Cardiac muscle cell (in vitro differentiated cells and primary cell): ENCODE results near the gene ZNF785. TPM values are rescaled to one million over a fixed set of nuclear protein-coding genes. Genes with fewer than 3 reads are reported as not detected.
"Not testable (repeated sequence)": the region's sequence is repeated elsewhere in the genome, so short reads cannot be mapped to it uniquely, and the experiment has no call there.

Experiments
- DNase-seq, 2 donors: peaks; one replicate each; pipeline versions ENCODE4 v3.0.0 to v3.0.0-alpha.2; 2010 to 2017; ENCODE audit warnings: low read depth in 1 of 2, low spot score in 1 of 2
- H3K27ac ChIP-seq: fragments of 200-600 bp; sonication (generic); 2 replicates; pipeline ENCODE4 v1.5.1; 2016
- H3K27me3 ChIP-seq: fragments of 200-600 bp; sonication (generic); 2 replicates; pipeline ENCODE4 v1.6.0; 2016; ENCODE audit warnings: control low read depth
- H3K36me3 ChIP-seq: fragments of 200-600 bp; sonication (generic); 2 replicates; pipeline ENCODE4 v1.5.1; 2016; ENCODE audit warnings: control low read depth
- H3K4me1 ChIP-seq: fragments of 200-600 bp; sonication (generic); 2 replicates; pipeline ENCODE4 v1.8.1; 2017; ENCODE audit warnings: low read depth, mild to moderate bottlenecking, mixed run types
- H3K4me3 ChIP-seq: fragments of 200-600 bp; sonication (generic); 2 replicates; pipeline ENCODE4 v1.5.1; 2016; ENCODE audit warnings: mild to moderate bottlenecking
- H3K9me3 ChIP-seq: fragments of 200-600 bp; sonication (generic); 2 replicates; pipeline ENCODE4 v1.5.1; 2017; ENCODE audit warnings: low read depth, mild to moderate bottlenecking, control low read depth
- polyA plus RNA-seq: library from polyadenylated mRNA; unstranded; fragments of >200 nt; fragmentation: Nextera tagmentation; extraction: Ambion mirVana; gene quantifications from 2 replicates; pipeline ENCODE4 v1.2.1, GENCODE V29; 2016
- total RNA-seq: library from RNA; depleted of rRNA; stranded (reverse); fragments of >200 nt; gene quantifications from 2 replicates; pipeline ENCODE4 v1.2.3, GENCODE V29; 2016
- TF ChIP-seq, protein P1 (sequence below): IDR thresholded peaks from 2 replicates; pipeline ENCODE4 v1.5.1; 2012; ENCODE audit warnings: low read depth, mild to moderate bottlenecking, low read length

Gene ZNF785
- total and polyA plus RNA-seq, 2 experiments from 2014 or later, result 12.0 to 25.5 TPM

DNA sequence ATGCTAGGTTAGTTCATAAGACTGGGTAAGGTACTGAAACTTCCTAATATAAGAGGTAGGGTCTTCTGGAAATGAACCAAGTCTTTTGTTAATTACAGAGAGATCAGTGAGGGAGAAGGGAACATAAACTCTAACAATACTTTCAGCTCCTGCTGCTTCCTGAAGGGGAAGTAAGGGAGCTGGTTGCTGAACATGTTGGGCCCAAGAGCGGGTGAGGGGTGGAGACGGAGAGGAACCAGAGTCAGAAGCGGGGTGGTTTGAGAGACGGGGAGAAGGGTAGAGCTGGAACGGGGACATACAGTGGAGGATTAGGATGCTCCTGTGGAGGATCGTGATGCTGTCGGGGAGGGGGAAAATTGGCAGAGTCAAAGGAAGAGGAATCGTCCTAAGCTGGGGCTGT is 39.4 kb downstream of the ZNF785 start:
- TF ChIP-seq, protein P1, sequence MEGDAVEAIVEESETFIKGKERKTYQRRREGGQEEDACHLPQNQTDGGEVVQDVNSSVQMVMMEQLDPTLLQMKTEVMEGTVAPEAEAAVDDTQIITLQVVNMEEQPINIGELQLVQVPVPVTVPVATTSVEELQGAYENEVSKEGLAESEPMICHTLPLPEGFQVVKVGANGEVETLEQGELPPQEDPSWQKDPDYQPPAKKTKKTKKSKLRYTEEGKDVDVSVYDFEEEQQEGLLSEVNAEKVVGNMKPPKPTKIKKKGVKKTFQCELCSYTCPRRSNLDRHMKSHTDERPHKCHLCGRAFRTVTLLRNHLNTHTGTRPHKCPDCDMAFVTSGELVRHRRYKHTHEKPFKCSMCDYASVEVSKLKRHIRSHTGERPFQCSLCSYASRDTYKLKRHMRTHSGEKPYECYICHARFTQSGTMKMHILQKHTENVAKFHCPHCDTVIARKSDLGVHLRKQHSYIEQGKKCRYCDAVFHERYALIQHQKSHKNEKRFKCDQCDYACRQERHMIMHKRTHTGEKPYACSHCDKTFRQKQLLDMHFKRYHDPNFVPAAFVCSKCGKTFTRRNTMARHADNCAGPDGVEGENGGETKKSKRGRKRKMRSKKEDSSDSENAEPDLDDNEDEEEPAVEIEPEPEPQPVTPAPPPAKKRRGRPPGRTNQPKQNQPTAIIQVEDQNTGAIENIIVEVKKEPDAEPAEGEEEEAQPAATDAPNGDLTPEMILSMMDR, result no peak
- H3K27ac ChIP-seq, result no peak overlapping the region
- DNase-seq, result no peak
- no peaks in the 10 kb centered on the region for H3K36me3 ChIP-seq
- peaks cover 53% of the 10 kb centered on the region for H3K4me1 ChIP-seq
- no peak overlapping the region for H3K4me3 ChIP-seq
- no peaks in the 10 kb centered on the region for H3K27me3 ChIP-seq
- H3K9me3 ChIP-seq, result no peaks in the 10 kb centered on the region

DNA sequence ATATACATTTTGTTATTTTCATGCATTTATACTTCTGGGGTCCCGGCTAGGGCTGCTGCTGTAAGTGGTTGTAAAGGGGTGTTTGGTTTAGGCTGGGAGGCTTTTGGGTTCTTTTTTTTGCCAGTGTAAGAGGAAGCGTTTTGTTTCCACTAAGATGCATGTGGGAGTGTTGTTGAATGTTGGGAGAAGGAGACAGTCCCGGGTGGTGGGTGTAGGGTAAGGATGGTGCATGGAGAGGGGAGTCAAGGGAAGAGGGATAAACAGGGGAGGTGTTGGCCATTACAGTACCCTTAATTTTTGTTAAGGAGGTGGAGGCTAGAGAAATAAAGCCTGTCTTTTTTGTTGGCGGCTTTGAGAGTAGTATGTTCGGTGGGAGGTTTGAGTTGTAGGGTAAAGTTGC is 42.4 kb downstream of the ZNF785 start:
- TF ChIP-seq, protein P1, result no peak
- H3K4me1 ChIP-seq, result peaks cover 58% of the 10 kb centered on the region
- peak overlapping the region; percentile 96 for H3K27ac ChIP-seq
- no peak for DNase-seq
- no peak overlapping the region for H3K4me3 ChIP-seq
- no peaks in the 10 kb centered on the region for H3K36me3 ChIP-seq
- H3K9me3 ChIP-seq, result no peaks in the 10 kb centered on the region
- H3K27me3 ChIP-seq, result no peaks in the 10 kb centered on the region

DNA sequence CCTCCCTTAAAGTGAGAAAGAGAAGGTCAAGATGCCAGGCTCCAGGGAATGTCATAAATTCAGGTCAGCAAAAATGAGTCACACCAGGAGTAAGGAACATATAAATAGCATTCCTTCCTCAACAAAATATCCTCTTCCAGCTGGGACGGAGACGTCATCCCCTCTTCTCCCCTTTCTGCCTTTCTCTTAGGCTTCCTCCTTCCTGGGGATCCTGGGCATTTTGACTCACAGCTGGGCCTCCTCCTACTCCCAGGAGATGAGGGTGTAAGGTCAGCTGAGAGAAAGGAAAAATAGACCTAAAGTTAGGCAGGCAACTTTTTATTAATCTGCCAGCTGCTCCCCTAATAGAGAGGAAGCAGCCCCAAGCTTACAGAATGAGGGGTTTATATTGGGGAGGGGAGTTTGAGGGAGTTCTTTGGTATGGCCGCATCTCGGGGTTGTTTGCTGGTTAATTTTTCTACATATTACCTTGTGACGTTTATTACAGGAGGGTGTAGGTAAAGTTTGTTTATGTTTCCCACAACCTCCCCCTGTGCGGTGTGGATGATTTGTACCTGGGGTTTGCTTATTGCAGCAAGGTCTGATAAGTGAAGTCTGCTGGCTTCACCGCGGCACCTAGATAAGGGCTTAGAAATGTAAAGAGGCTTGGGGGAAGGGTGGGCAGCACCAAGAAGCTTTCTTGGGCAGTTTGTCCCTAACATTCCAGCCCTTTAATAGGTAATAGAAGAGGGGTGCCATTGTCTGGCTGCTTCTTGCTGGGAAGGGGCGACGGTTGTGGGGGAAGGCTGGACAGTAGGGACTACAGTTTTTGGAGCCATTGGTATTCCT is 43.8 kb downstream of the ZNF785 start:
- peak overlapping the region; percentile 96 for H3K27ac ChIP-seq

DNA sequence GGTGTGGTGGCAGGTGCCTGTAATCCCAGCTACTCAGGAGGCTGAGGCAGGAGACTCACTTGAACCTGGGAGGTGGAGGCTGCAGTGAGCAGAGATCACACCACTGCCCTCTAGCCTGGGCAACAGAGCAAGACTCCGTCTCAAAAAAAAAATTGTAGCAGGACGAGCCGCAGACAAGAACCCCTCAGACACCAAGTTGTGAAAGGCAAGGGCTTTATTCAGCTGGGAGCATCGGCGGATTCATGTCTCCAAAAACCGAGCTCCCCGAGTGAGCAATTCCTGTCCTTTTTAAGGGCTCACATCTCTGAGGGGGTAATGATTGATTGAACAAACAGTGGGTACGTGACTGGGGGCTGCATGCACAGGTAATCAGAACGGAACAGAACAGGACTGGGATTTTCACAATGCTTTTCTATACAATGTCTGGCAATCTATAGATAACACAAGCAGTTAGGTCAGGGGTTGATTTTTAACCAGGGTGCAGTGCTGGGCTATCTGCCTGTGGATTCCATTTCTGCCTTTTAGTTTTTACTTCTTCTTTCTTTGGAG is 44.5 kb downstream of the ZNF785 start:
- Histone ChIP-seq H3K27ac (peak overlapping the region; percentile 96), H3K4me1 (peaks cover 58% of the 10 kb centered on the region)
- not testable (repeated sequence) for H3K36me3 ChIP-seq, DNase-seq, H3K27me3 ChIP-seq, H3K4me3 ChIP-seq, H3K9me3 ChIP-seq

More for the DNA sequence above, 43.8 kb downstream of the ZNF785 start:
- Histone ChIP-seq H3K9me3 (no peaks in the 10 kb centered on the region), H3K4me3 (no peak overlapping the region), H3K4me1 (peaks cover 58% of the 10 kb centered on the region), H3K27me3 (no peaks in the 10 kb centered on the region), H3K36me3 (no peaks in the 10 kb centered on the region)
- peak; percentile 59 to 75 for DNase-seq
- TF ChIP-seq, protein P1, result no peak

DNA sequence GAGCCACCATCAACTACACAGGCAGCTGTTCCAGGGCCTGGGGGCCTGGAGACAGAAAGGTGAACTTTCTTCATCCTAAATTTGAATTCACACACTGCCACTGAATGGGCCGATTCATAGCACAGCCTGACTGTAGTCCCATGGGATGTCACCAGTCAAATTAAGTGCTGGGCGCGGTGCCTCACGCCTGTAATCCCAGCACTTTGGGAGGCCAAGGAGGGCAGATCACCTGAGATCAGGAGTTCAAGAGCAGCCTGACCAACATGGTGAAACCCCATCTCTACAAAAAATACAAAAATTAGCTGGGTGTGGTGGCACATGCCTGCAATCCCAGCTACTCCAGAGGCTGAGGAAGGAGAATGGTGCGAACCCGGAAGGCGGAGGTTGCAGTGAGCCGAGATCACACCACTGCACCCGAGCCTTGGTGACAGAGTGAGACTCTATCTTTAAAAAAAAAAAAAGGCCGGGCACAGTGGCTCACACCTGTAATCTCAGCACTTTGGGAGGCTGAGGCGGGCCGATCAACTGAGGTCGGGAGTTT is 45.4 kb downstream of the ZNF785 start:
- not testable (repeated sequence) for H3K4me3 ChIP-seq

DNA sequence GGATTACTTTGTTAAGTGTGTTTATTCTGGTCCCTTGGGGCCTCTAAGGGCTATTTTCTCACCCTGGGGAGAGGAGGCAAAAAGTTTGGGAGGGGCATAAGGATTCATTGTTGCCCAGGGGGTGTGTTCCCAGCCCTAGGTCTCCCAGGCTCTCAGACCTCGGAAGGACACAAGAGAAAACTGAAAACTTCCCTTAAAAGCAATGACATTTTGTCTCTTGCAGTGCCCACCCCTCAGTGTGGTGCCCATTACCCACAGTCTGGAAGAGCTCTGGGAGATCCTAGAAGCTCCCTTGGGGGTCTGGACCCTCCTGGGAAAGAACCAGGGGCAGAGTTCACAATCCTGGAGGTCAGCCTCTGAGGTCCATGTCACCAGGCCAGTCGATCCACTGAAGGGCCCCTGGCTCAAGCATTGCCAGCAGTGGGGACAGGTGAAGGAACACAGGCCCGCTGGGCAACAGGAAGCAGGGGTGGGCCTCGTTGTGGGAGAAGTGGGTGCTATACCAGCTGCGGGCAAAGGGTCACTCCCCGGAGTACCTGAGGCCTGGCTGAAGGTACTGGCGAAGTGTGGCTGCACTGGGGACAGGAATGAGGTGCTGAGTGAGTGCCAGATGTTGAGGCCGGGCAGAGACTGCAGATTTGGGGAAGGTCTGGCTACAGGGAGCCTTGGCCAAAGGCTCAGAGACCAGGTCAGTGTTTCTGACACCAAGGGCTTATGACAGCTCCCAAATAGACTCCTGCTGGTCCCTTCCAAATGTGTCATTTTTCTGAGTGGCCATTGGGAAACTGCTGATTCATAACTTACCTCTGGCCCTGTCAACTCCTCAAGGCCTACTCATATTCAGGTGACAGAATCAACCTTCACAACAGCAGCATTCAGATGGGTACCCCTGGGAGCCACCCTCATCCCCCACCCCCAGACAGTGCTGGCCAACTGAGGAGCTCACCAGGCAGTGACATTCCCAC is 46.2 kb downstream of the ZNF785 start:
- peaks cover 48% of the 10 kb centered on the region for H3K4me1 ChIP-seq
- DNase-seq, result peak in 1 of 2 donors; percentile 65

More for the DNA sequence above, 45.4 kb downstream of the ZNF785 start:
- not testable (repeated sequence) for H3K9me3 ChIP-seq, H3K36me3 ChIP-seq, H3K27me3 ChIP-seq, DNase-seq
- Histone ChIP-seq H3K4me1 (peaks cover 56% of the 10 kb centered on the region), H3K27ac (peak overlapping the region; percentile 96)

DNA sequence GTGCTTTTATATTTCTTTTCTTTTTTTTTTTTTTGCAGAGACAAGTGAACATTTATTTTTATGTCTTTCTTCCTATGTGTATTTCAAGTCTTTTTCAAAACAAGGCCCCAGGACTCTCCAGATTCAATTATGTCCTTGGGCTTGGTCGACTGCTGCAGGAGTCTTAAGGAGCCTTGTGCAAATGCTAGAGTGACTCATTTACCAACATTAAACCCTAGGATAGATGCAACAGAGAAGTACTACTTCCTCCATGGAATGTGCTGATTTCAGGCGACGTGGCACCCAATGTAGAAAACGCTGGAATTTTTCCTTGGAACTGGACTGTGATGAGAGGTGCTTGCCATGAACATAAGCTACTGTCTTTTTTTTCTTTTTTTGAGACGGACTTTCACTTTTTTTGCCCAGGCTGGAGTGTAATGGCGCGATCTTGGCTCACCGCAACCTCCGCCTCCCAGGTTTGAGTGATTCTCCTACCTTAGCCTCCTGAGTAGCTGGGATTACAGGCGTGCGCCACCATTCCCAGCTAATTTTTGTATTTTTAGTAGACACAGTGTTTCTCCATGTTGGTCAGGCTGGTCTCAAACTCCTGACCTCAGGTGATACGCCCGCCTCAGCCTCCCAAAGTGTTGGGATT is 49.0 kb downstream of the ZNF785 start:
- not testable (repeated sequence) for H3K27ac ChIP-seq, H3K4me3 ChIP-seq
- H3K4me1 ChIP-seq, result peaks cover 22% of the 10 kb centered on the region

More for the DNA sequence above, 46.2 kb downstream of the ZNF785 start:
- Histone ChIP-seq H3K9me3 (no peaks in the 10 kb centered on the region), H3K27me3 (no peaks in the 10 kb centered on the region), H3K27ac (peak overlapping the region; percentile 96), H3K36me3 (no peaks in the 10 kb centered on the region), H3K4me3 (no peak overlapping the region)
- TF ChIP-seq, protein P1, result no peak

More for the DNA sequence above, 49.0 kb downstream of the ZNF785 start:
- H3K36me3 ChIP-seq, H3K27me3 ChIP-seq, DNase-seq, H3K9me3 ChIP-seq: not testable (repeated sequence)
